Inflammatory macrophage (primary cell): ENCODE measurements around the gene ZC3H14.
"Not testable (repeated sequence)": the region's sequence is repeated elsewhere in the genome, so short reads cannot be mapped to it uniquely, and the experiment has no call there.

Experiments
- DNase-seq, 2 donors: peaks; one replicate each; pipeline ENCODE4 v3.0.0-alpha.2; 2020 to 2022
- total RNA-seq, 18 experiments: gene quantifications; one replicate each; lab custom pipeline; 2026; ENCODE audit warnings: mixed read lengths in 6 of 18, inconsistent platforms in 2 of 18; lab: John Stamatoyannopoulos, UW

ZC3H14 gene, protein sequence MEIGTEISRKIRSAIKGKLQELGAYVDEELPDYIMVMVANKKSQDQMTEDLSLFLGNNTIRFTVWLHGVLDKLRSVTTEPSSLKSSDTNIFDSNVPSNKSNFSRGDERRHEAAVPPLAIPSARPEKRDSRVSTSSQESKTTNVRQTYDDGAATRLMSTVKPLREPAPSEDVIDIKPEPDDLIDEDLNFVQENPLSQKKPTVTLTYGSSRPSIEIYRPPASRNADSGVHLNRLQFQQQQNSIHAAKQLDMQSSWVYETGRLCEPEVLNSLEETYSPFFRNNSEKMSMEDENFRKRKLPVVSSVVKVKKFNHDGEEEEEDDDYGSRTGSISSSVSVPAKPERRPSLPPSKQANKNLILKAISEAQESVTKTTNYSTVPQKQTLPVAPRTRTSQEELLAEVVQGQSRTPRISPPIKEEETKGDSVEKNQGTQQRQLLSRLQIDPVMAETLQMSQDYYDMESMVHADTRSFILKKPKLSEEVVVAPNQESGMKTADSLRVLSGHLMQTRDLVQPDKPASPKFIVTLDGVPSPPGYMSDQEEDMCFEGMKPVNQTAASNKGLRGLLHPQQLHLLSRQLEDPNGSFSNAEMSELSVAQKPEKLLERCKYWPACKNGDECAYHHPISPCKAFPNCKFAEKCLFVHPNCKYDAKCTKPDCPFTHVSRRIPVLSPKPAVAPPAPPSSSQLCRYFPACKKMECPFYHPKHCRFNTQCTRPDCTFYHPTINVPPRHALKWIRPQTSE
- 16.5 to 85.1 (median 62.5) reads per million in 18 experiments for total RNA-seq

DNA sequence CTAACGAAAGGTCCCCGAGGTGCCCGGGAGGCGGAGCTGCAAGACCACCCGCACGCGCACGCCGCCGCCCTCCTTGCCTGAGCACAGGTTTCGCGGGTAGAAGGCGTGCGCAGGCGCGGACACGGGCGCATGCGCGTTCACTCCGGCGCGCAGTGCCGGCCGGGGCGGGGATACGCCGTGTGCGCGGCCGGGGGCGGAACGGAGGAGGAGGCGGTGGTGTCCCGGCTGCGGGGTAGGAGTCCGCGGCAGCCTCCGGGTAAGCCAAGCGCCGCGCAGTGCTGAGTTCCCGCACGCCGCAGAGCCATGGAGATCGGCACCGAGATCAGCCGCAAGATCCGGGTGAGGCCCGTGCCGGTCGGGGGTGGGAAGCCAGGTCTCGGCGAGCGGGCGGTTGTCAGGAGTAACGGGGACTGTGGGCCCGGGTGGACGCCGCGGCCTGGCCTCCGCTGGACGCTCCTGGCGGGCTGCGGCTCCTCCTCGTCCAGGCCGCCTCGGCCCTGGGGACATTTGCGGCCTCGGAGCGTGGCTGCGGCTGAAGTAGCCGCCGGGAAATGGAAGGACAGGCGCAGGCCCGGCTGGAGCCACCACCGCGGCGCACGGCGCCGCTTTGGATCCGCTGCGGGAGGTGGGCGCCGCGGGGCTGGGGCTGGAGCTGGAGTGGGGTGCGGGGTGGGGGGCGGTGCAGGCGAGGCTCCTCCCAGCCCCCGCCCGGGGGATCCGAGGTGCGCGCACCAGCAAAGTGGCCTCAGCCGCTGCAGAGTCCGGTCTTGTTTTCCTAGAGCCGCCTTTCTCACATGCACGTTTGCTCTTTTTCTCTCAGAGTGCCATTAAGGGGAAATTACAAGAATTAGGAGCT is at the start of gene ZC3H14:
ZC3H14 (plus strand) TSS at position 207 of the 856 bp plus-strand sequence; CDS start at position 304, 97 bp downstream.
- DNase-seq = peak; percentile 87 to 91

DNA sequence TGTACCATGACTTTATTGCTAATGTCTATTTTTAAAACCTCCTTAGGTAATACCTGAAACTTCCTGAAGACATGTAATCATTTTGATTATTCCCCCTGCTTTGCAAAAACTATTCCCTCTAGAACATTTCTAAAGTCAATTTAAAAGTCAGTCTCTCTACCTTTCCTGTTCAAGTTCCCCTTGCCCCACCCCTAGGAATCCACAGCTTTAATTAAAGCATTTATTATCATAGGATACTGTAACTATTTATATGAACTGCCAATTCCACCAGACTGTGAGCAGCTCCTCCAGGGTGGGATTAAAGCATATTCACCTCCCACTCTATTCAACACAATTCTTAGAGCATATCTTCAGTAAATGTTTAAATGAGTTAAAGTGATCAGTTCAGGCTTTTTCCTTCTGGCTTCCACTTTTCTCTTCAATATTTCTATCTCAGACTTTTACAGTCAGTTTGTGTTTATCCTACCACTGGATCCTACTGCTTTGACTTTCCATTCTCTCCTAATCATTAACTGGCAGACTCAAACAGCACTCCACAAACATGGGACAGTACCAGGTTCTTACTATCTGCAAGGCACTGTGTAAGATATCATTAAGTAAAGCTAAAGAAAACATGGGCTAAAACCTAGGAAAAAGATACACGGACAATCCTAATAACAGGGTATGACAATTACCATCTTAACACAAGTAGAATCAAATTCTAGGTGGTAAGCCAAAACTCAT is 47.2 kb upstream of the ZC3H14 start:
- no peak for DNase-seq

DNA sequence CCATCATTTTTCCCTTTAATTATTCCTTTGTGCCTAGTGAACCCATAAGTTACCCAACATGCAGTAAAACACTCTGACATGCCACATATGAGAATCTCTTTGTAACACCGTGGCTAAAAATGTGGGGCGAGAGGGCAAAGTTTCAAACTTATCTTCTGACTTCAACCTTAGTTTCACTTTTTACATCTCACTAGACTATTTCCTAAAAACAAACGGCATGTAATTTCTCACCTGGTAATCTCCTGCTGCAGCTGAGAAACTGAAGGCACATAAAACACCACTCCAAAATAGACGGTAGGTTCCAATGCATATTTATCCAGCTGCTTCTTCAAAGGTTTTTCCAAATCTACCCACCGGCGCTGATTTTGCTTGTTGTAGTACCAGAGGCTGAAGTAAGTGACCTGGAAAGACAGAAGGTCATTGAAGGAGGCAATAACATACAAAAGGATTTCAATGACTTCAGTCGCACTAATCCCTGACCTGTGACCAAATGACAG is 45.9 kb upstream of the ZC3H14 start:
- no peak for DNase-seq

DNA sequence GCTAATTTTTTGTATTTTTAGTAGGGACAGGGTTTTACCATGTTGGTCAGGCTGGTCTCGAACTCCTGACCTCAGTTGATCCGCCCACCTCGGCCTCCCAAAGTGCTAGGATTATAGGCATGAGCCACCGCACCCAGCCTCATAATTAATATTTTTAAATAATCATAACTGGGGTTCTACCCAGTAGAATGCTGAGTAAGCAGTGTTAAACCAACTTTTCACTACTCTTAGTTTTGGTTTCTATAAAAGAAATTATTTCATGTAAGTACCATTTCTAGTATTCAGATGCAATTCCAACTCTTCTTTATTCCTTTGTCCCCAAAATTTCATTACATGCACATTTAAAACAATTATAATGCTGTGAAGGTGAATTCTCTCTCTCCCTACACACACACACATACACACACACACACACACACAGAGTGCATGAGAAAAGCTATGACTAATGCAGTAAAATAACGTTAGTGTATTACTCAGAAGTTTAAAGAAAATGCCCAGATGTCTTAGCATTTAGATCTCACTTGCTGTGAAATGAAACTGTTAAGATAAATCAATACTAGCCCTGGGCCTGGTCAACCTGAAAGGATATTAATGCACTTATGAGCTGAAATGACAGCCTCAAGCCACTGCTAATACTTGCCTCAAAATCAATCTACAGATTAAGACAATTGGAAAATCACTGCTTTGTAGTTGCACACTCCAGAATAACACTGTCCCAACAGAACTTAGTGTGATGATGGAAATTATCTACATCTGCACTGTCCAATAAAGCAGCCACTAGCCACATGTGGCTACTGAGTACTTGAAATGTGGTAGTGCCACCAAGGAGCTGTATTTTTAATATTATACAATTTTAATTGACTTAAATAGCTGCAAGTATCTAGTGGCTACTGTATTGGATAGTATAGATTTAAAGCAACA is 44.0 kb upstream of the ZC3H14 start:
- DNase-seq = no peak

DNA sequence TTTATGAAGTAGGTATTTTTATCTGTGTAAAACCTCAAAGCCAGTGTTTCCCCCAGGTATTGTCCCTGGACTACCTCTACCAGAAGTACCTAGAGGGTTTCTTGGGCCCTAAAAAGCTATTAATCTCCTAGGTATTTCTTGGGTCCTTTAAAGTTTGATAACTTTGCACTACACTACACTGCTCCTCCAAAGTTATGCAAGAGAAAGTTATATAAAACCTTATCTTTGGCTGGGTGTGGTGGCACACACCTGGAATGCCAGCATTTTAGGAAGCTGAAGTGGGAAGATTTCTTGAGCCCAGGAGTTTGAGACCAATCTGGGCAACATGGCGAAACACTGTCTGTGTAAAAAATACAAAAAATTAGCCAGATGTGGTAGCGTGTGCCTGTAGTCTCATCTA is 42.9 kb upstream of the ZC3H14 start:
- no peak for DNase-seq

DNA sequence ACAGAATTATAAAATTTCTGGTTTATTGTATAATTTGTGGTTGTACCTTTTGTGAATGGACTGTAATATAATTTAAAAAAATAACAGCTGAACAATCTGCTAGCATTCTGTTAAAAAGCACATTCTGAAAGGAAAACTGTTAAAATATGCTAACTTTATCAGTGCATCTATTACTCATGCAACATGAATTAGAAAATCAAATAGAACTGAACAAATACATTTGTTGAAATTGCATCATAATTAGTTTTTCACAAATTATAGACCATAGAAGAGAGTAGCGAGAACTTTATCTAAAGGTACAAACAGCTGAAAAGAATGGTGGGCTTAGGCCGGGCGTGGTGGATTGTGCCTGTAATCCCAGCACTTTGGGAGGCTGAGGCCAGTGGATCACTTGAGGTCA is 41.0 kb upstream of the ZC3H14 start:
- DNase-seq = no peak

DNA sequence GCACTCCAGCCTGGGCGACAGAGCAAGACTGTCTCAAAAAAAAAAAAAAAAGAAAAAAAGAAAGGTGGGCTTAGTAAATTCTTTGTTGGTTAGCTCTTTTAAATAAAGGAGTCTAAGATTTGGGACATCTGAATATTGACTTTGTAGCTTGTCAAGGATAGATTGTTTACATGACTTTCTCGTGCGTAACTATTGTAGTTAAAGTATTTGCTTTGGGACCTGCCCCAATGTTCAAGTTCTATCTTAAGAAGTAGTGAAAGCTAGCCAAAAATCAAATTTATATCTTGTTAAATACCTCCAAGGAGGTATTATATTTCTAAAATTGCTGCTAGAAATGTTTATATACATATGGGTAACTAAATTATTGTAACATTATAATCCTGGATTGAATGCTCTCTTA is 40.4 kb upstream of the ZC3H14 start:
- no peak for DNase-seq

DNA sequence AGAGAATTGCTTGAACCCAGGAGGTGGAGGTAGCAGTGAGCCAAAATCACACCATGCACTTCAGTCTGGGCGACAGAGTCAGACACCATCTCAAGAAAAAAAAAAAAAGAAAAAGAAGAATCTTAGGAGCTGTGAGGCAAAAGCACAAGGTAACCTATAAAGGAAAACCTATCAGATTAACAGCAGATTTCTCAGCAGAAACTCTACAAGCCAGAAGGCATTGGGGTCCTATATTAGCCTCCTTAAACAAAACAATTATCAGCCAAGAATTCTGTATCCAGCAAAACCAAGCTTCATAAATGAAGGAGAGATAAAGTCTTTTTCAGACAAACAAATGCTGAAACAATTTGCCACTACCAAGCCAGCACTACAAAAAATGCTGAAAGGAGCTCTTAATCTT is 32.9 kb upstream of the ZC3H14 start:
- not testable (repeated sequence) for DNase-seq

DNA sequence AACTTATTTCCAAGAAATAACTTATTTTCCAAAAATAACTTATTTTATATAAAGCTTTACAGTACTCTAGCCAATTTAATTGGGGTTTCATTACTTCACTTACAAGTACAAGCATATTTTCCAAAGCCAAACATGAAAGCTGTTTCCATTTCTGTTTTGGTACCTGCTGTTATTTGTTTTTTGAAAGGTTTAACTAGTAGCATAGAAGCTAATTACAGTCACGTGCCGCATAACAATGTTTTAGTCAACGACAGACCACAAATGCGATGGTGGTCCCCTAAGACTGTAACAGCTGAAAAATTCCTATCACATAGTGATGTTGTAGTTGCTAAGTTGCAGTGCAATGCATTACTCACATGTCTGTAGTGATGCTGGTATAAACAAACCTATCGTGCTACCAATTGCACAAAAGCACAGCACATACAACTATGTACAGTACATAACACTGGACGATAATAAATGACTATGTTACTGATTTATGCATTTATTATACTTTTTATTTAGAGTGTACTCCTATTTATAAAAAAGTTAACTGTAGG is 29.7 kb upstream of the ZC3H14 start:
- DNase-seq = no peak

DNA sequence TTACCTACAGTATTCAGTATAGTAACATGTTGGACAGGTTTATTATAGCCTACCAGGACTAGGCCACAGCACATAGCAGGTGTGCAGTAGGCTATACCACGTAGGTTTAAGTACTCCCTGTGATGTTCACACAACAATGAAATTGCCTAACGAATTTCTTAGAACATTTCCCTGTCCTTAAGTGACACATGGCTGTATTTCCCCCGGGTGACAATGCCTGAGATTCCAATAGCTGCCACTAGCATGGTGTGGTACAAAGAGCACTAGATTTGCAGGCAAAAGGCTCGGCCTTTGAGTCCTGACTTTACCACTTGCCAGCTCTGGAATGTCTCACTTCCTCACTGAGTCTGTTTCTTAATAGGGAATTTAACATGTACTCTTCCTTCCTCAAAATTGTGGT is 27.7 kb upstream of the ZC3H14 start:
- peak; percentile 66 to 67 for DNase-seq

DNA sequence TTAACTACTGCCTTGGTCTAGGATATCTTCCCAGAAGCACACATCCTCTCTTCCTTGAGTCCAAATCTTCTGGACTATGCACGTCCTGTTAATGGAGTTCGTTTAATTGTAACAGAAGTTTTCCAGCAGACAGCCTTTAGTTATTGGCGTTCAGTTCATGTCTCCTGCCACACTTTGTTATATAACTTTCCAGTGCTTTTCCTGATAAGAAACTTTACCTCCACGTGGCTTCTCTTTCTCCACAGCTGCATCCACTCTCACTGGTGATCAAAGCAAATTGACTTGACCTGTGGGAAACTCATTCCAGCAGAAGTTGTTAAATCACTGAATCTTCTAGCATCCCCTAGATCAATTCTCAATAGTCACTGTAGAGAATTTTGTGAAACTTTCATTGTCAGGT is 27.0 kb upstream of the ZC3H14 start:
- no peak for DNase-seq

DNA sequence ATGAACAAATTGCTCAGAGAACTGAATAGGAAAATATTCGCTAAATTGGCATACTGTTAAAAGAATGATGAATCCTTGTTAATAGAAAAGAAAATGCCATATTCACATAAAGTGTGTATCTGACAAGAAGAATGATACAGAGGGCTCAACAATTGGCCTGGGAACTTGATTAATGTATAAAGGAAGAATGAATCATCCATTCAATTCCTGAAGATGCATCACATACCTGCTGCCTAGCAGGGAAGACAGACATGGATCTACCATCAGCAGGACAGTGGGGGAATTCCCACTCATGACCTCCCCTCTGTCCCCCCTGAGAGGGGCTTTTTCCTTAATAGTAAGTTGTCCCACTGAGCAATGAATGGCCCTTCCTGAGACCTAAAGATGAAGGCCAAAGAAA is 21.5 kb upstream of the ZC3H14 start:
- no peak for DNase-seq

DNA sequence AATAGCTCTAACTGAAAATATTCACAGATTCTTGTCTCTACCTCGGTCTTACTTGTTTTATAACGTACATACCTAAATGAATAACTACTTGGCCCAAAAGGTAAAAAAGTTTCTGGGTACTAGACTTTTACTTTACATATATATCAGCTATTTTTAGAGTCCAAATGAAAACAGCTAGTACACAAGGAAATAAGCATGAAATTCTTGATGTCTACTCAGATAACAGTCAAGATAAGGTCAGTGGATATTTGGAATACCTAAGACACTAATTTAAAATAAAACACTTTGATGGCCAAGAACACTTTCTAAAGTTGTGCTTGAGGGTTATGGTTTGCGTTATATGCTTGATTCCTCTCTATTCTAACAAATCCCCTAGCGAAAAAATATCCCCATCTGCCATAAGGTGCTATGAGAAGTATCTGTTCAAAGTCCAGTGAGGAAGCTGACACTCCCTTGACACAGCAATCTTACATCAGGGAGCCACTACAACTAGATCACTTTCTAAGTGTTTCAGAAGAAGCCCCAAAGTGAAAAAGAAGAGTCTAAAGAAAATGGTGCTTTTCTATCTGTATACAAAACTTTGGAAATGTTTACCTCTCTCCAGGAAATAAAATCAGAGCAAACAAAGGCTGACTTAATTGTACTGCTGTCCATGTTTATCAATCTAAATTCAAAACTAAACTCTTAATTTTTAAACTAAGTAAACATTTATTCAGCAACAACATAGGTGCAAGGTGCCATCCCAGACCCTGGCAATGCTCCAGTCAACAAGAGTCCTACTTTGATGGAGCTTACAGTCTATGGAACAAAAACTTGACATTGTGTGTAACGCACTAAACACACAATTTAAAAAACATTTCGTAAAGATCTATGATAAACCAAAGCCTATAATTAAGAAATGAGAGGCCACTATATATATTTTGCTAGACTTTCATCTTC is 19.7 kb upstream of the ZC3H14 start:
- no peak for DNase-seq

DNA sequence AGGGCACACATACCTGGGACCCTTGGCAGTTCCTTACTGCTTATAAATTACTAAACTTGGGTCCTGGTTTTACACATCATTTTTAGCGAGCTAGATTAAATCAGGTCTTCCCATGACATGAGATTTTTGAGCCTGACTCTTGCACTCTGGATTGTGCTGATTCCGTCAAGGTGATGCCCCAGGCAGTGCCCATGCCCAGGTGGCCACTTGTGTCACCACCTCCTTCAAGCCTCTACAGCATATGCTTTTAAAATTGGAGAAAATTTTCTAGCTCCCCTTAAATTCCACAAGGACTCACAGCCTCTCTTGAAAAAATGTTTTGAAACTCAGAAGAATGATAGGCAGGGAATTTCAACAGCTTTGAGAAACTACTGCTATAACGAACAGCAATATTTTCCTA is 17.6 kb upstream of the ZC3H14 start:
- DNase-seq = no peak

DNA sequence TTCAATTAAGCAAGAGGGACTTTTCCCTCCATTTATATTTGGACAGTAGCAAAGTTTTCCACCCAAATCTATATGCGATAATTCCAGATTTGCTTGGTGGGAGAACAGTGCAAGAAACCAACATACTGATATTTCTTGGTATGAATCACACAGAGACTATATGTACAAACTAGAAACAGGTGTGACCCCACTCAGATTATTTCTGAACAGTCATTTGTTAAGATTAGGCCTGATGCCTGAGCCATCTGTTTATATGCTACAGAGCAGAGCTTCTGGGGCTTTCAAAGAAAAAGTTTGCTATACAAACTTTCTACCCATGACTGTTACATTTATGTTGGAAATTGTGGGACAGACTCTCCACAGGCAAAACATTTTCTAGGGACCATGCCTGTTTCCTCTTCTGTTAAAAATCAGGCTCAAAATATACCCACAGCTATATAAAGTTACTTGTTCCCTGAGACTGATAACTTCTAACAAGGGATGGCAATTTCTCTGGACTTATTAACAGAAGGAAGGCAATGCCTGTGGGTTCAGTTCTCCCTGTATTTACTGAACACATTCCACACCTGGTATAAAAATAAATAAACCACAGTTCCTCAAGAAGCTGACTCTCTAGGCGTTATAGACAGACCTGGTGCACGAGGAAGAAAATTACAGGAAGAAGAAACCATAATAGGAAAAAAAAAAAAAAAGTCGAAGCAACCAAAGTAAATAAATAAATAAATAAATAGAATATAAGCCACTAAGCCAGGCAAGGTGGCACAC is 16.0 kb upstream of the ZC3H14 start:
- DNase-seq = no peak

DNA sequence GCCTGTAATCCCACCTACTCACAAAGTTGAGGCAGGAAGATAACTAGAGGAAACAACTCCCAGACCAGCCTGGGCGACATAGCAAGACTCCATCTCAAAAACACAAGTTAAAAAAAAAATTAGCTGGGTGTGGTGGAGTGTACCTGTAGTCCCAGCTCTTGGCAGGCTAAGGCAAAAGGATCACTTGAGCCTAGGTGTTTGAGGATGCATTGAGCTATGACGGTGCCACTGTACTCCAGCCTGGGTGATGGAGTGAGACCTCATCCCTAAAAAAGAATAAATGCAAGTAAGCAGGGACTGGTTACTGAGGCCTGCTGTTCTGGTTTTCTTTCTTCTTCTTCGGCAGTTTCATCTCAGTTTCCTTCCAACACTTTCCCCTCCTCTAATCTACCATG is 15.5 kb upstream of the ZC3H14 start:
- no peak for DNase-seq

DNA sequence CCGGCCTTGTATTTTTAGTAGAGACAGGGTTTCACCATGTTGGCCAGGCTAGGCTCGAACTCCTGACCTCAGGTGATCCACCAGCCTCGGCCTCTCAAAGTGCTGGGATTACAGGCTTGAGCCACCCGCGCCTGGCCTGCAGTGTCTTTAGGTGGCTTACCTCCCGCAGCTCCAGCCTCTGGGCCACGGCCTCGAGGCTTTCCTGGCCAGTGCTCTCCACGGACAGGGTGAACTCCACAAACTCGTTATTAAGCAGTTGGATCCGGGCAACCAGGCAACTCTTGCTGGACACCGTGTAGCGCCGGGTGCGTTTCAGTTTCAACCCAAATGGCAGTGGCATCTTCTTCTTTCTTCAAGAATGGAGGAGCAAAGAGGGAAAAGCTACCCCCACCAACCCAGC is 12.8 kb upstream of the ZC3H14 start:
- no peak for DNase-seq

DNA sequence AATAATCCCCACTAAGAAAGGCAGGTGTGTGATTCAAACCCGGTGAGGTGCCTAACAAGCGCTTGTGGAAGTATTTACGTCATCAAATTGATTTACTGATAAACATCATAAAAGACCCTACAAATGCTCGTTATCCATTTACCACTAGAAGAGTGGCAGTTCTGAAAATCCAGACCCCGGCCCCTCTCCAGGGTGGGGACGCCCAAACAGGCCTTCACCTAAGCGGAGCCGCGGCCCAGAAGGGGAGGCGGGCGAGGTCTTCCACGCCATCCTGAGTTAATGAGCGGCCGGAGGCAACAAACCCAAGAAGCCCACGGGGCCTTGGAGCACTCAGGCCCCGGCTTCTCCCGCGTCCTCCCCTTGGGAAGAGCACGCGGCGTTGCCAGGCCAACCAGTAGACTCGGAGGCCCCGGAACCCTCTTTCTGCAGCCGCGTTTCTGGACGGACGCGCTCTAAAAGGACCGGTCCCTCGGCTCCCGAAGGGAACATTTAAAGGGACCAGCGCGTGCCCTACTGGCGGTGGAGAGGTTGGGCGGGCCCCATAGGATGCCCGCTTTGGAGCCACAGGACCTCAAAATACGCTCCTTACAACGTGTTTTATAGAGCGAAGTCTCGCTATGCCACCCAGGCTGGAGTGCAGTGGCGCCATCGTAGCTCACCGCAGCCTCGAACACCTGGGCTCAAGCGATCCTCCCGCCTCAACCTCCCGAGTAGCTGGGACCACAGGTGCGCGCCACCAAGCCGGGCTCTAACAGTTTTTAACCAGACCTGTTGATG is 11.6 kb upstream of the ZC3H14 start:
- peak; percentile 75 to 78 for DNase-seq
